HG02798 (cell line): ENCODE data around the gene SAMD3.
"Not testable (repeated sequence)": the region's sequence is repeated elsewhere in the genome, so short reads cannot be mapped to it uniquely, and the experiment has no call there.

Experiments used
- ATAC-seq: cut with Tn5 transposase; IDR thresholded peaks from one replicate; pipeline ENCODE4 v1.9.1; 2021; ENCODE audit warnings: mild to moderate bottlenecking; ENCODE audit not compliant: unreplicated experiment, poor library complexity

Gene SAMD3, protein sequence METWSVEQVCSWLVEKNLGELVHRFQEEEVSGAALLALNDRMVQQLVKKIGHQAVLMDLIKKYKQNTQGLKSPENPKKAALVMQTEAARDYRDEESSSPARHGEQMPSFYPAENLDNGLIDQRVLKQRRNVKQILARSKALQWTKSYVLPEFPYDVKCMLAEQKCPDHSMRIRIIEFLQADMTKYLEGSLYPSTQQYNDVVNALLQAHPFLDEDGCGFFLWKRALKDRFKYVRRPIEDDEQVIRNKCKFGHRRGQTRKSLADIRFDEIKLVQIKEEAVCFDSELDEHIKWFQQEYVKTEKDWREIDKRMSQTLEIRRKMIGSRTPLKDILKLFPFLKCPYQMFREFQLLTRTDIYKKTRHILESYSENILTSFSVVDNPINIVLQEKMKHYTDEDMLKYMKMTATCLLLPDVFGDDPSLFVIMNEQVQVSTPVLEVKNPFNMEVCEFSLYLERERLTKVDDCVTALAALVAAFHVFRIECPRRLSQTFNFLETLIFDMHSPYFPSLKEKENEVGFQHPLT

DNA sequence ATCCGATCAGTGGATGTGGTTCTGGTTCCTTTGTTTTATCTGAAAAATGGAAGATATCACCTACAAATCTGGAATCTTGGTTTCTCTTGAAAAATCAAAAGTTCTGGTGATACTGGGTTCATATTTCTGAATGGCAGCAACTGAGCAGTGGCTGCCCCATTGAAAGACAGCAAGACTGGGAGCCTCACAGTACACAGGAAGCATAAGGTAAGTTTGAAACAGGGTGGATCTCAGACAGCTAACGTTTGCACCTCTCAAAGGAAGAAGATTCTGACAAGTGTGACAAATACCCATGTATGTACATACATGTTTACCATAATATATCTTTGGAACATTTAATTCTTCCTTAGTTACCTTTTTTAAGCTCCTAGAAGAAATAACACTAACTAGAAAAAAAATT is at the start of gene SAMD3:
SAMD3 (minus strand) TSS at position 177 of the 400 bp plus-strand sequence. CDS start 7,678 bp downstream, outside the sequence.
- ATAC-seq, result no peak

DNA sequence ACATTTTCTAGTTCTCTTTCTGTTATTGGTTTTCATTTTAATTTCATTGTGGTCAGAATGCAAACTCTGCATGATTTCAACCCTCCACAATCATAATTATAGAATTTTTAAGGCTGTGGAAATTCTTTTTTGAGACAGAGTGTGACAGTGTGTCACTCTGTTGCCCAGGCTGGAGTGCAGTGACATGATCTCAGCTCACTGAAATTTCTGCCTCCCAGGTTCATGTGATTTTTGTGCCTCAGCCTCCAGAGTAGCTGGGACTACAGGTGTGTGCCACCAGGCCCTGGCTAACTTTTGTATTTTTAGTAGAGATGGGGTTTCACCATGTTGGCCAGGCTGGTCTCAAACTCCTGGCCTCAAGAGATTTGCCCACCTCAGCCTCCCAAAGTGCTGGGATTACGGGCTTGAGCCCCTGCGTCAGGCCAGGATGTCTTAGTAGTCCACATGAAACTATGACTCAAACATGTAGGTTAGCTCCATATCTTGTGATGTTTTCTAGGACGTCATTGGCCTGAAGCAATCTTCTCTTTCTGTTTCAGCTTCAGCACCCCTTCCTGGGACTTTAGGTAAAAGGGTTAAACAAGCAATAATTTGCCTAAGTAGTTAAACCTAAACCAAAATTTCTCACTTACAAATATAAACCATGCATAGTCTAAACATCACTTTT is 47.4 kb upstream of the SAMD3 start:
- peak; percentile 99 for ATAC-seq

DNA sequence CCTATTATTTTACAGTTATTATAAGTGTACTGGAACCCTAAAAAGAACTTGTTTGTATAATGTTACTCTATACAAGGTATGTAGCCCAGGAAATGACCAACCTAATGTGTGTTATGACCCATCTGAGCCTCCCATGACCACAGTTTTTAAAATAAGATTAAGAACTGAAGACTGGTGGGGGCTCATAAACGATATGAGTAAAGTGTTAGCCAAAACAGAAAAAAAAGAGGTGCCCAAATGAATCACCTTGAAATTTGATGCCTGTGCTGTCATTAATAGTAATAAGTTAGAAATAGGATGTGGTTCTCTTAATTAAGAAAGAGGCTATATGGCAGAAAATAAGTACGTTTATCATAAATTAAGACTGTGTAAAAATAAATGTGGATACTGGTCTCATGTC is 42.8 kb upstream of the SAMD3 start:
- ATAC-seq, result not testable (repeated sequence)

DNA sequence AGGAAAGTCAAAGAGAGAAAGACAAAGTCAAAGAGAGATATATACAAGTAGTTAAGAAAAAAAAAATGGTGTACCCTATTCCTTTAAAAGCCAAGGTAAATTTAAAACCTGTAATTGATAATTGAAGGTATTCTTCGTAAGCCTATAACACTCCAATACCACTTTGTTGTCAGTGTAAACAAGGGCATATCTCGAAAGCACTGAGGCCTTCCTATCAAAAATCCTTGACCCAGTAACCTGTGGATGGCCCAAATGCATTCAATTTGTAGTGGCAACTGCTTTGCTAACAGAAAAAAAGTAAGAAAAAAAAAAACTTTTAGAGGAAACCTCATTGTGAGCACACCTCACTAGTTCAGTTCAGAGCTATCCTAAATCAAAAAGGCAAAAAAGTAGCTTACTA is 39.3 kb upstream of the SAMD3 start:
- ATAC-seq, result no peak

DNA sequence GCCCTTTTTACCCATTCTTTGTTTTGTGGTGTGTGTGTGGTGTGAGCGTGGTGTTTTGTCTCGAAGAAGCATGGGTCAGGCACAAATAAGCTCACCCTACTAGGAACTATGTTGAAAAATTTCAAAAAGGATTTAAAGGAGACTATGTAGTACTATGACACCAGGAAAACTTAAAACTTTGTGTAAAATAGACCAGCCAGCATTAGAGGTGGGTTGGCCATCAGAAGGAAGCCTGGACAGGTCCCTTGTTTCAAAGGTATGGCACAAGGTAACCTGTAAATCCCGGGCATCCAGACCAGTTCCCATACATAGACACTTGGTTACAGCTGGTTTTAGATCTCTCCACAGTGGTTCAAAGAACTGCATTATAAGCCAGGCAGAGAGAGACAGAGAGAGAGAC is 38.8 kb upstream of the SAMD3 start:
- ATAC-seq, result not testable (repeated sequence)

DNA sequence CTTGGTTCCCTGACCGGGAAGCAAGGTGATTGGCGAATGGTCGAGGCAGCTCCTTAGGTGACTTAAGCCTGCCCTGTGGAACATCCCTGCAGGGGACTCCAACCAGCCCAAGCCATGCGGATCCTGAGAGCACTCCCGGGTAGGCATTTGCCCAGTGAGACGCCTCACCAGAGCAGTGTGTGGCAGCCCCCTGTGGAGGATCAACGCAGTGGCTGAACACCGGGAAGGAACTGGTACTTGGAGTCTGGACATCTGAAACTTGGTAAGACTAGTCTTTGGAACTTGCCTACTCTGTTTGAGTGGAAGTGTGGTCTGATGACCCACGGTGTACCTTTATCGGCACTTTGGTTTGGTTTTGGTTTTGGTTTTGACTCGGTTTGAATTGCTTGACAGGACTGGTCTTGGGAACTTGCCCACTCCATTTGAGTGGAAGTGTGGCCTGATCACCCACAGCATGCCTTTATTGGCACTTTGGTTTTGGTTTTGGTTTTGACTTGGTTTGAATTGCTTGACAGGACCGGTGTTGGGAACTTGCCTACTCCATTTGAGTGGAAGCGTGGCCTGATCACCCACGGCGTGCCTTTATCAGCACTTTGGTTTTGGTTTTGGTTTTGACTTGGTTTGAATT is 38.0 kb upstream of the SAMD3 start:
- ATAC-seq, result peak; percentile 48

DNA sequence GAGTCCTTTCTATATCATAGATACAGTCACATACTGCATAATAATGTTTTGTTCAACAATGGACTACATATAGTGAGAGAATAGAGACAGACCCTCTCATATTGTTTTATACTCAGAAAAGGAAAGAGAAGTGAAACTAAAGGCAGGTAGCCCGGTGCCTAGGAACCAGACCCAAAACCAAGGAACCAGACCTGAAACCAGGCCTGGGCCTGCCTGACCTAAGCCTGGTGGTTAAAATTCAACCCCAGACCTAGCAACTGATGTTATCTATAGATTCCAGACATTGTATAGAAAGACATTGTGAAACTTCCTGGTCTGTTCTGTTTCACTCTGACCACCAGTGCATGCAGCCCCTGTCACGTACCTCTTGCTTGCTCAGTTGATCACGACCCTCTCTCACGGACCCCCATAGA is 37.3 kb upstream of the SAMD3 start:
- ATAC-seq, result peak; percentile 63

DNA sequence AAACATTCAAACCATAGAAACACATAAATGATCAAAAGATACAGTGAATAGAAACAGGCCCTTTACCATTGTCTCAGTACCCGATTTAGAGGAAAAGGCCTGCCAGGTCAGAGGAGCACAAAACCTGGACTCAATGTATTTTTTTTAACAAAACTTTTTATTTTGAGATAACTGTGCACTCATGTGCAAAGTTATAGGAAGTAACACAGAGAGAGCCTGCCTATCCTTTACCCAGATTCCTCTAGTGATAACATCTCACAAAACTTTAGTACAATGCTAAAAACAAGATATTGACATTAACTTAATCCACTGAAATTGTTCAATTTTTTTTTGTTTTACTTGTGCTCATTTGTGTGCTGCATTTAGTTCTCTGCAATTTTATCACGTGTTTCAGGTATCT is 36.8 kb upstream of the SAMD3 start:
- peak; percentile 24 for ATAC-seq

DNA sequence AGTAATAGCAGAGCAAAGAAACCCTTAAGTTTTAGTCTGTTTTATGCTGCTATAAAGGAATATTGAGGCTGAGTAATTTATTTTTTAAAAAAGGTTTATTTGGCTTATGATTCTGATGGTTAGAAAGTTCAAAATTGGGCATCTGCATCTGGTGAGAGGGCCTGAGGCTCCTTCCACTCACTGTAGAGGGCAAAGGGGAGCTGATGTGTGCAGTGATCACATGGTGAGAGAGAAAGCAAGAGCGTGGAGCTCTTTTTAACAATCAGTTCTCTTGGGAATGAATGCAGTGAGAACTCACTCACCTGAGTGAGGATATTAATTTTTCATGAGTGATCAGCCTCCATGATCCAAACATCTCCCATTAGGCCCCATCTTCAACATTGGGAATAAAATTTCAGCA is 36.4 kb upstream of the SAMD3 start:
- peak; percentile 37 for ATAC-seq

DNA sequence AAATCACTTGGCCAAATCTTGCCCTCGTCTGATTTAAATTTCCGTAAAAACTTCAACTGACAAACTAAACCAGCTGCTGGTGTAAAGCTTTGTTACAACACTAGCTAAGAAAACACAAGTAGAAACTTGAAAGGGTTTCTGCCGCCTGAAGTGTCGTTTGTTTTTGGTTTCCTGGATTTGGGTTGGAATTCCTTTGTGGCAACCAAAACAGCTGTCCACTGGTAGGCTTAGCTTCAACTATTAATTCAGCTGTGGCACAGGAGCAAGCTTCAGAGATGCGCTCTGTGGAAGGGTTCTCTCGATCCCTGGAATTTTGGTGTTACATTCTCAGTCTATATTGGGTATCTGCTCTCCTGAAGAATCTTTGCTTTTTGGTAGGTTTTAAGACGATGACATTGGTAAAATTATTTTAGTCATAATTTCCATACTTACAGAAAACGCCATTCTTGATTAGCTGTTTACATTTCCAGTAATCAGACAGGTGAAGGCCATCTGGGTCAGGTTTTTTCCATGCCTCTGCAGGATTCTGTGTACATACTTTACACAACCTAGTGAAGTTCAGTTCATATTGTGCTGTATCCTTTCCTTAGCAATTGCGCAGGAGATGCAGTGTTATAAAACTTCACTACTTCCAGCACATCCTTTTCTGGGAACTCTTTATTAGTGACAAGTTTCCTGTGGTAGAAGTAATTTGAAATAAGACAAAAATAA is 29.9 kb upstream of the SAMD3 start:
- ATAC-seq, result no peak

DNA sequence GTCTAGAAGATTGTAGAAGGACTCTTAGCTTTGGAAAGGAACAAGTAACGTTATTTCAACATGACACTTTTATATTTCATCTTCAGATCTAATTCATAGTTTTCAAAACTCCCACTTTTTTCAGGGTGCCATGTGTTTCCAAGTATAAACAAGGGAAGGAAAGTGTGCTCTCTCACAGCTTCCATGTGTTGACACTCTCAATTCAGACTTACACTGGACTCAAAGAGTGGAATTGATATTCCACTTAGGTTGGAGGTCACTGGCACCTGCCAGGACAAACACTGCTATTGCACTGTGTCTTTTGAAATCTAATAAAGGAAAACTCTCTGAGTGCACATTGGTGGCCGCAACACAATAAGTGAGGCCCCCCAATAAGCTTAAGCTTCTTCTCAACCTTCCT is 22.5 kb upstream of the SAMD3 start:
- no peak for ATAC-seq

DNA sequence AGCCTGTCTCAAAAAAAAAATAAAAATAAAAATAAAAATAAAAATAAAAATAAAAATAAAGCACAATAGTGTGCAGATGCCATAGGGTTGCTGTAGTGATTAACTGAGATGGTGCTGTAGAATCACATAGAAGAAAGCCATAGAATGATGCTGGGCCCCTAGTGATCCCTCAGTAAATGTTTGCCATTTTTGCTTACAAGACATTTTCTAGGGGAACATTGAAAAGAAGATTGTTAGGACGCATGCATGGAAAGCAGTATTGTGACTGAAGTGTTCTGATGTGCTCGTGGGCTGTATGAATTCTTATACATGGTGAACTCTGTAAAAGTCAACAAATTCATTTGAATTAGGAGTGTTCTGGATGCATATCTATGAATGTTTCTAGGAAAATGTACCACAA is 22.0 kb upstream of the SAMD3 start:
- no peak for ATAC-seq

DNA sequence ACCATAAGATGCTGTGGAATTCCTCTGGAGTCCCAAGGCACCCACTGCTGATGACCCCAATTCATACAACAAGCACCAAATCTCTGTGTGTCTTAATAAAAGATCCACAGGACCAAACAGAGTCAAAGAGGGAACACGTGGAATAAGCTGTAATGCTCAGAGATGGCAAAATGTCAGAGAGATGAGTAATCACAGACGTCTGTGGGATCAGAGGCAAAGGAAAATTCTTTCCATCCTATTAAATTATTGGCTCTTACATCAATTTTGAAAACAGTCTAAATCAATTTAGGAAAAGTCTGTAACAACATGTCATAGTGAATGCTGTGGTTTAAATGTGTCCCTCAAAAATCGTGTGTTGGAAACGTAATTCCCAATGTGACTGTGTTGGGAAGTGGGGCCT is 17.5 kb upstream of the SAMD3 start:
- ATAC-seq, result no peak

DNA sequence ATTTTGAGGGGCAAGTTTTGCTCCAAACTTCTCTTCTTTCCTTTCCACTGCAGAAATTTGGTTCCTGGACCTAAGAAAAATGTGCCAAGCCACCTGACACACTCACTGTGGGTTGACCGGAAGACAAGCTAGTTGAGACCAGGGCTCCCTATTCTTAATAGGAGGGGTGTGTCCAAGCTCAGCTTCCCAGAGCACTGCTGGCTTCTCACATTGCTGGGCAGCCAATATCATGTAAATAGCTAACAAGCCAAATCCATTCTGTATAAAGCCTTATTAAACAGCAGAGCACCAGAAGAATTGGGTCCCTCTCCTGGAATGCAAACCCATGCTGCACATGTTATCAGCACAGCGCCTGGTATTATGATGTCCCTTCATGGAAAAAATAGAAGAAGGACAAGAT is 17.0 kb upstream of the SAMD3 start:
- ATAC-seq, result no peak

DNA sequence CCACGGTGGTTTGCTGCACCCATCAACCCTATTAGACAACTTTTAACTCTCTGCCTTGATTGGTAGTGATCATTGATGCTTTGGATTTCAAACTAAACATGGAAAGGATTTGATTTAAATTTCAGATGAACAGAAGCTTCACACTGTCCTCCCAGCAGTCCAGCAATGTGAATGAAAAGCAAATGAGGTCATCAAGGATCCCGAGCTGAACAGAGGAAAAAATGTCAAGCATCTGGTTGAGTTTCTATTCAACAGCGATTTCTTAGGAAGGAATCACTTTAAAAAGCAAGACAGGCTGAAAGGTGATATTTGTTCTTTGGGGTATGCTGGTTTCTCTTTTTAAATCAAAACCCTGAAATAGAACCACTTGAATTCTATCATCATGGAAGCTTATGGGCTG is 10.6 kb upstream of the SAMD3 start:
- ATAC-seq, result no peak

DNA sequence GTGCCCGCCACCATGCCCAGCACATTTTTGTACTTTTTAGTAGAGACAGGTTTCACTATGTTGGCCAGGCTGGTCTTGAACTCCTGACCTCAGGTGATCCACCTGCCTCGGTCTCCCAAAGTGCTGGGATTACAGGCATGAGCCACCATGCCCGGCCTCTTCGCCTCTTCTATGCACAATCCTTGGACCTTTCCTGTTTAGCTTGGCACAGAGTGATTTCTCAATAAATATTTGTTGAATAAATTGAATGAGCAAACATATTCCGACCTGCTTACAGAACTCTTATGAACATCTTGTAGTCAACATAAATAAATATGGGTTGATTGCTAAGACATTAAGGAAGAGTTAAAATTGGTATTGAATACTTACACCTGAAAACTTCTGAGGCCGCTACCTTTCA is 7.8 kb upstream of the SAMD3 start:
- ATAC-seq, result not testable (repeated sequence)

DNA sequence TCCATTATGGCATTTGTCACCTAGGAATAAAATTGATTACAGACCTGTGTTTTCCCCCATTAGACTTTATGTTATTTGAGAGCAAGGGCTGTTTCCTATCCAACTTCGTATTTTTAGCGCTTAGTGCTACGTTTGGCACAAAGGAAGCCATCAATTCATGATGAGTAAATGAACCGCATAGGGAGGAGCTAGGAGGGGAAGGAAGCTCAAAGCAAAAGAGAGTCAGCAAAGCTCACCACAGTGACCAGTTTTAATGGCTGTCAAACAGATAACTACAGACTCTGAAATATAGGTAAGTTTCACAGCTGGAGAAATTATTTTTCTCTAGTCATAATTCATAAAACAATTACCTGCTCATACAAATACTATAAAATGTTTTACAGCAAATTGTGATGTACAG is 6.9 kb upstream of the SAMD3 start:
- ATAC-seq, result no peak

DNA sequence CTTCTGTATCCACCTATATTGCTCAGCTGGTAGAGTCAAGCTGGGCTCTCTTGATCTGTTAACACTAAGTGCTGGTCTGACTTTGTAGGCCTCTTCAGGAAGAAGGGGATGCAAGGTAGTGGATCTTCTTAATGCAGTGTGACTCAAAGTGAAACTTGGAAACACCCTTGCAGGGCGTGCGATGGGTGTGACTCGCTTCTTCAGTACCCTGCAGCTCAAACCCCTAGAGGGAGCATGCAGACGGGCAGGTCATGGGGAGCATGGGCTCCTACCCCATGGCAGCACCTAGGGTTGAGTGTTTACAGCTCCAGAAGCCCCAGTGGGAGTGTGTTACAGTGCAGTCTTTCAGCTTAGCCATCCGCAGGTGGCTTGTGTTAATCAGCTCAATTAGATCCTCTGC is 757 bp upstream of the SAMD3 start:
- peak; percentile 99 for ATAC-seq

DNA sequence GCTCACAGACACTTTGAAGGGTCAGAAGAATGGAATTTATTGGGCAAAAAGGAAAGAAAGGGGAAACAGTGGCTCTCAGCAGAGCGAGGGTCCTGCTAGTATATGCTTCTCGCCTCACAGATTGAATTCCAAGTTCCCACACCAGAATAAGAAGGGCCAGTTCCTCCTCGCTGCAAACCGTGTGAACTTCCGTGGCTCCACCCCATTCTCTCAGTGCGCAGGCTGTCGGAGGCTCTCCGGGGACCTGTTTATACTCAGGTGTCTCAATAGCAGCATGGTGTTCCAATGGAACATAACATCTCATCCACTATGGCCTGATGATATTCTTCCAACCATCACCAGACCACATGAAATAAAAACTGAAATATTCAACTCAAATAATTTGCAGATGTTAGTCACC is 4.6 kb downstream of the SAMD3 start:
- no peak for ATAC-seq

DNA sequence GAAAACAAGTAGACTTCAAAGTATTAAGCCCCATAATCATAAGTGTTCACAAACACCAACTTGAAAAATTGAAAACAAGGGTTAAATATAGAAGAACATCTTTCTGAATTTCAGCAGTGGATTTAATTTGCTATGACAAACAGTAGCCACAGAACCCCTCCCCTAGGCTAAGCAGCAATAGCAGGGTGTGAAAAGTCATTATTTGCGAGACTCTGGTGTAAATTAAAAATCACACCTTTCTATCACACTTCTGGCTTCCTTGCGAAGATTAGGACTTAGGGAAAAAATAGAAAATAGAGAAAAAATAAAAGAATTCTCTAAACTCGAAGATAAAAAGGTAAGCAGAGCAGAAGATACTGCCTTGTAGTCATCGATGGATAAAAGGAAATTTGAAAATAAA is 6.1 kb downstream of the SAMD3 start:
- no peak for ATAC-seq

DNA sequence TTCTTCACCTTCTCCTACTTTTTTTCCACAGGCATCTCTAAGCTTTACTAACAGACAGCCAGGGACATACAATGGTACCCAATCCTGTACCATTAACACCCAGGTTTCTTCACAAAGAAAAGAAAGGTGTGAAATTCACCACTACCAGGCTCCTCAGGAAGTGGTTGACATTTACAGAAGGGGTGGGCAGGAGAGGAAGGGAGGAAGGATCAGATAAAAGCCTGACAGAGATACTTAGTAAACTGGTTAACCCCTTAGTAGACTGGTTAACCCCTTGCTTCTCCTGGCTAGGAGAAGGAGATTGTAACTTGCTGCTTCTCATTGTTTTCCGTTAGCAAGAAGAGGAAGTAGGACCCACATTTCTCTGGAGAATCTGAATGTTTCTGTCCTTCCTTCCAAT is 7.2 kb downstream of the SAMD3 start:
- ATAC-seq, result no peak
